Left renal pelvis (tissue), 4 donors: ENCODE data around the gene P2RX1. TPM values are rescaled to one million over a fixed set of nuclear protein-coding genes. Genes with fewer than 3 reads are reported as not detected.

Experiments used
- DNase-seq, 4 donors: peaks; one replicate each; pipeline ENCODE4 v3.0.0-alpha.2; 2013; ENCODE audit warnings: low read depth in 4 of 4, low spot score in 3 of 4
- polyA plus RNA-seq, 4 donors: library from polyadenylated mRNA; unstranded; fragments of 120-200 nt; gene quantifications; one replicate each; pipeline ENCODE4 v1.2.1, GENCODE V29; 2013; ENCODE audit not compliant: insufficient read length in 4 of 4

The P2RX1 gene
- polyA plus RNA-seq, 4 donors = 0.56 to 2.0 (median 0.78) TPM

- no peak for DNase-seq
Measured at GRCh38 chr17:3907483-3908216, 8.6 kb downstream of the P2RX1 start.

DNA sequence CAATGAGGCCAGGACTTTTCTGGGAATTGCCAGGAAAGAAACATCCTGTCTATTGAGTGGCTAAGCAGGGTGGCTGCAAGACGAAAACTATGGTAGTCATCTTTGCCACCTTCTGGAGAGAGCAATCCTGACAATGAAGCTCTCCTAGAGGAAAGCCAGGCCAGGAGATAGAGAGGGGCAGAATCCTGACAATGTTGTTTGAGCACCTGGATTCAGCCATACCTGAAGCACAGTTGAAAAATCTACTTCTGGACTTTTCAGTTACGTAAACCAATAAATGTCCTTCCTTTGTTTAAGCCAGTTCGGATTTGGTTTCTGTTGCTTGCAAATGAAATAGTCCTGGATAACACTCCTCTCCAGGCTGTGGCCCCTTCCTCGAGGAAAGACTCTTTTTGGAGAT, 9.4 kb downstream of the P2RX1 start:
- DNase-seq = no peak

DNA sequence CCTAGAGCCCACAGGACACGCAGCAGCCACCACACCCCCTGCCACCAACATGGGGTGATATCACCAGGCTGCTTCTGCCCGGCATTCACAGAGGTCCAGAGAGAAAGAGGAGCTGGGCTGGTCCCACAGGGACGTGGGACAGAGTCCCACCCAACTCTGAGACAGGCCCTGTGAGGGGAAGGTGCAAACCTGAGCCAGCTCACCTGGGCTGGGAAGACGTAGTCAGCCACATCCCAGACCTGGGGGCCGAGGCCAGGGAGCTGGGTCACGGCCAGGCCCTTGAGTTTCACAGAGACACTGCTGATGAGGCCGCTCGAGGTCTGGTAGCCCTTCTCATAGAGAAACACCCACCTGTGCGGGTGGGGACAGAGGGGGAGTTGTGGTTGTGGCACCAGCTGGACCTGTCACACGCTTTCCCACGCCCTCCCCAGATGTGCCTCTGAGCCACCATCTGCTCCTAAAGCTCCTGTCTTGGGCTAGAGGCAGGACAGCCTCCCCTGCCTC, 11.2 kb downstream of the P2RX1 start:
- DNase-seq = no peak

- DNase-seq = no peak
Measured at GRCh38 chr17:3904501-3904900, 11.8 kb downstream of the P2RX1 start.

DNA sequence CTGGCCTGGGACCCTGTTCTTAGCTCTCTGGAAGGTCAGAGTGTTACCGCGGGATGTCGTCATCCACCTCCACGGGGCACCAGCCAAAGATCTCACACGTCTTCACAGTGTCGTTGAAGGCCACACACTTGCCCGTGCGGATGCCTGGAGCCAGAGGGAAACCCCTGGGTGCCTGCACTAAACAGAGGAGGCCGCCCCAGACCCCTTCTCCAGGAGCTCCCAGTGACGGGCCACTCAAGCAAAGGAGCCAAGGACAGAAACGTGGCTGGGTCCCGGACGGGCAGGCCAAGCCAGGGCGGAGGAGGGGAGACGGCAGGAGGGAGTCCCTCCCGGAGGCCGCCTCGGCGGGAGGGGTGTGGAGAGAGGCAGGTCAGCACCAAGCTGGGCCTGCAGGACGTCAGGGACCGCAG, 12.4 kb downstream of the P2RX1 start:
- no peak for DNase-seq

- DNase-seq = no peak
Measured at GRCh38 chr17:3903051-3903825, 13.0 kb downstream of the P2RX1 start.

GRCh38 chr17:3900646-3901045, 15.6 kb downstream of the P2RX1 start:
- no peak for DNase-seq

GRCh38 chr17:3897731-3898130, 18.5 kb downstream of the P2RX1 start:
- DNase-seq = no peak

GRCh38 chr17:3896968-3897235, 19.4 kb downstream of the P2RX1 start:
- DNase-seq = no peak

GRCh38 chr17:3896108-3896967, 19.9 kb downstream of the P2RX1 start:
- DNase-seq = no peak

- DNase-seq = no peak
Measured at GRCh38 chr17:3895354-3895753, 20.9 kb downstream of the P2RX1 start.

- DNase-seq = no peak
Measured at GRCh38 chr17:3894911-3895343, 21.3 kb downstream of the P2RX1 start.

DNA sequence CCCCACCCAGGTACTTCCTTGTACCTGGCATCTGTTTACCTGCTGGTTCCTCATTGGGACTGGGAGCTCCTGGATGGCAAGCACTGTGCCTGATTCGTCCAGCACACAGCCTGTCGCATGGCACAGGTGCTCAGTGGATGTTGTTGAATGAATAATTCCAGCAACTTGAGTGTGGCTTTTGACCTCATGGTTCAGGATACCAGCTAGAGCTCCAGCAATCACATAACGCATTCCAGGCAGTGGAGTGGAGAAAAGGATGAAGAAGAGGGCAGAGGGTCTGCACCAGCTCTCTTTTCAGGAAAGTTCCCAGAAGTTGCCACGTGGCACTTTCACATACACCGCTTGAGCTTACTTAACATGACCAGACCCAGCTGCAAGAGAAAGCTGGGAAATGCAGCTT, 22.1 kb downstream of the P2RX1 start:
- no peak for DNase-seq

- no peak for DNase-seq
Measured at GRCh38 chr17:3893720-3894116, 22.5 kb downstream of the P2RX1 start.

DNA sequence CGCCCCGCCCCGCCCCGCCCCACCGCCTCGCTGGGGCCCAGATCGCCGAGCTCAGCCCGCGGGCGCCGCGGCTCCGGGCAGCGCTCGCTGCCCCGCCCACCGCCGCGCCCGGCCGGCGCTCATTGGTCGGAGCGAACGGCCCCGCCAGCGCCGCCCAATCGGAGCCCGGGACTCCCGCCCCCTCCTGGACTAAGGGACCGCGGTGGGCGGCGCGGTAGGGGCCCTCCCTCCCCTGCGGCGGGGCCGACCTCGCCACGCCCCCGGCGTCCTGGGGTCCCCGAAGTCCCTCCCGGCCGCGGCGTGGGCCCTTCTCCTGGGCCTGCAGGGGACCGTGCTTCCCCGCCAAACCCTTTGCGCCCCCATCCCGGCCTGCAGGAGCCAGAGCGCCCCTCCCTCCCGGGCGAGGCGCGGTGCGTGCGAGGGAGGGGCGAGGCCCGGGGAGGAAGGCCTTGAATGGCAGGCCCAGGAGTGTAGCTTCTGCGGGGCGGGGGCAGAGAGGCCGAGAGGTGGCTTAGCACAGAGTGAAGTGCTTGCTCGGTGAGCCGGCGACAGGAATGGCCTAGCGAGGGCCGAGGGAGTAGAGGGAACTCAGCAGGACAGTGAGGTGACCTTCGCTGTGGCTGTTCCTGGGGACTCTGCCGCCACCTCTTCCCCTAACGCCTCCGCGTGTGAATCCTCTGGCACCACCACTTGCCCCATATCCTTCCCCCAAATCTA, 23.1 kb downstream of the P2RX1 start, which contains the start of gene CAMKK1:
Gene CAMKK1 (minus strand): TSS at position 51 of the 717 bp plus-strand sequence. CDS start 7,366 bp downstream, outside the sequence.
- DNase-seq = peak in 2 of 4 donors; percentile 64

DNA sequence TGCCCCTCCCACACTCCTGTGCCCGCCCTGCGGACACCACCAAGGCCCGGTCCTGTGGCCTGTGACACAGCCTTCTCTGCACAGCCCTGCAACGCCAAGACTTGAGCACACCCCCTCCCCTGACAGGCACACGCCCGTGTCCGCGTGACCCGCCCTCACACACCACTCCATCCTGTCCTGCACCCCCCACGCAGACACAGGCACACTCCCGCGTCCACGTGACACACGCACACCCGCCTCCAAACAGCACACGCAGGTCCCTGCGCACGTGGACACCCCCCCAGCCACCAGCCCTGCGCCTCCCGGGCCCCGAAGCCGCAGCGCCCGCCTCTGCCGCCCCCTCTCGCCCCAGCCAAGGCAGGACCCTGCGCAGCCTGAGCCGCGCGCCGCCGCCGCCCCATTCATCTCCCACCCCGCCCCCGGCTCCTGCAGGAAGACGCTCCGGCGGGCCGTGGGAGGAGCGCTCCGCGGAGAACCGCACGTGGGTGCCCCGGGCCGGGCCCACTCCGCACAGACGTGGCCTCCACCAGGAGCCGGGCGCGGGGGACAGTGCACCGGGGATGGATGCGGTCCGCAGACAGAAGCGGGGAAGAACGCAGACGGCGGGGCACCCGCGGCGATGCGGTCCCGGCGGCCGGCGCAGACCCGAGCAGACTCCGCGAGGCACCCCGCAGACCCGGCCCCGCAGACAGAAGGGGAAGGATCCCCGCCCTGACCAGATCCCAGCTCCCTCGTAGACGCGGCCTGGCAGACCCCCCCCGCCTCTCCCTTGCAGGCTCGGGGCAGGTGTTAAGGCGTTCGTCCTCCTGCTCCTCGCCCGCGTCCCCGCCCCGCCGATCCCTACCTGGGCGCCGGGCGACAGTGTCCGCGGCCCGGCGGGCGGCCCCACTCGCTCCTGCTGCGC, 23.9 kb downstream of the P2RX1 start:
- no peak for DNase-seq

GRCh38 chr17:3891626-3892094, 24.6 kb downstream of the P2RX1 start:
- no peak for DNase-seq

DNA sequence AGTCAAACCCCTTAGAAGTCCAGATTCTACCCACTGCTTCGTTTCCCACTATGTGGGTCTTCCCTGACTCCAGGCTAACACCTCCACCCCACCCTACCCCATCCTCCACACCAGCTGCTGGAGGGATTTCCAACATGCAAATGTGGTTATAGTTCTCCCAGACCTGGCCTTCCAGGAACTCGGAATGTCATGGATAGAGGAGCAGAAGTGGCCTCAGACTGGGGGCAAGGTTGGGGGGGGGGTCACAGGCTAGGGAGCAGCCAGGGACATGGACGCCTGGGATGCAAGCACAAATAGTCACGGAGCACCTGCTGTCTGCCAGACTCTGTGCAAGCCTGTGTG, 25.4 kb downstream of the P2RX1 start:
- DNase-seq = no peak
